ENCODE measurements around the gene MFN1. TPM values are rescaled to one million over a fixed set of nuclear protein-coding genes. Genes with fewer than 3 reads are reported as not detected.
"Not testable (repeated sequence)": the region's sequence is repeated elsewhere in the genome, so short reads cannot be mapped to it uniquely, and the experiment has no call there.

Gene MFN1
- total RNA-seq, 1 donor from 2014 or later = 45.9 TPM

- no peaks in the 10 kb centered on the region for H3K4me1 ChIP-seq
- DNase-seq (no peak), ATAC-seq (no peak)
- TF ChIP-seq CTCF (IDR thresholded peaks at IDR 0.05) = no peak
- no peaks in the 10 kb centered on the region for H3K9me3 ChIP-seq
- intact Hi-C loops (cut with DNase I) = no loop called here
- no peak overlapping the region for H3K27ac ChIP-seq
- no peaks in the 10 kb centered on the region for H3K27me3 ChIP-seq (ENCODE audit: low read depth)
- no peak overlapping the region for H3K4me3 ChIP-seq
- no peaks in the 10 kb centered on the region for H3K36me3 ChIP-seq
Measured at GRCh38 chr3:179302111-179302510, 45.4 kb upstream of the MFN1 start.

DNA sequence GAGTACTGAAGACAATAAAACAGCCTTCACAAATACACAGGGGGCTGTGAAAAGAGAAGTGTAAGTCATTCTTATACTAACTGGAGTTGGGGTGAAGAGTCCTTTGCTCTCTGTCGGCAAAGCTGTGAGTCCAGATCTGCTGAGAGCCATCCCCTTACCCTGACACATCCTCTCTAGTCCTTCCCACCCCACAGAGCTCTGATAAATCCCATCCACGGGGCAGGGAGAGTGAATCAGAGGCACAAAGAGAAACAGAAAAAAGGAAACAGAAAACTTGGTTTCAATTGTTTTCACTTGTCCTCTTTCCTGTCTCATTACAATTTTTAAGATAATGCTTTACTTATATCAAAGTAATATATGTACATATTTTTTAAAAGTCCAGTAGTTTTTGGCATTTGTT lies 42.9 kb upstream of the MFN1 start:
- ATAC-seq (no peak), DNase-seq (no peak)
- H3K4me1 ChIP-seq = no peaks in the 10 kb centered on the region
- no peak for TF ChIP-seq CTCF (IDR thresholded peaks at IDR 0.05)
- H3K27ac ChIP-seq = no peak overlapping the region
- no peak overlapping the region for H3K4me3 ChIP-seq
- intact Hi-C loops (cut with DNase I) = no loop called here
- no peaks in the 10 kb centered on the region for H3K9me3 ChIP-seq
- H3K36me3 ChIP-seq = no peaks in the 10 kb centered on the region
- no peaks in the 10 kb centered on the region for H3K27me3 ChIP-seq (ENCODE audit: low read depth)

GRCh38 chr3:179307362-179307761 lies 40.1 kb upstream of the MFN1 start:
- H3K9me3 ChIP-seq; H3K4me1 ChIP-seq; H3K36me3 ChIP-seq; intact Hi-C loops (cut with DNase I); H3K4me3 ChIP-seq; ATAC-seq; DNase-seq; H3K27ac ChIP-seq; H3K27me3 ChIP-seq (ENCODE audit: low read depth): not testable (repeated sequence)

DNA sequence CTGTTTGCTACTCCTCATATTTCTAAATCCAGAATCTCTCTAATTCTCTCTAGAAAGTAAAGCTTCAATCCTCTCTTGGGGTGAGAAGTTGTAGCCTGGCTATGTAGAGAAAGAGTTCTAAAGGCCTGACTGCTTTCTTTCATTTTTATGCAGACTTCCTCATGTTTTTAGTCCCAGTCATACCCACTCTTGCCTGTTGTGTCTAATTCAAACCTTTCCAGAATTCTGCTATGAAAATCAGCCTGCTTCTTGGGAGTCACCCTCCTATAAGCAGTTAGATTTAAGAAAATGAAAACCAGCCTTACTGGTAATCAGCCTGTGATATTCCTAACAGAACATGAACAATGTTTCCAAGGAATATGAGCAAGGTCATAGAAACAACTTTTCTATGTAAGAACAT lies 39.5 kb upstream of the MFN1 start:
- TF ChIP-seq CTCF (IDR thresholded peaks at IDR 0.05) = no peak
- no peak overlapping the region for H3K4me3 ChIP-seq
- intact Hi-C loops (cut with DNase I) = no loop called here
- ATAC-seq (no peak), DNase-seq (no peak)
- no peaks in the 10 kb centered on the region for H3K36me3 ChIP-seq
- no peak overlapping the region for H3K27ac ChIP-seq
- no peaks in the 10 kb centered on the region for H3K9me3 ChIP-seq
- no peaks in the 10 kb centered on the region for H3K27me3 ChIP-seq (ENCODE audit: low read depth)
- H3K4me1 ChIP-seq = no peaks in the 10 kb centered on the region

DNA sequence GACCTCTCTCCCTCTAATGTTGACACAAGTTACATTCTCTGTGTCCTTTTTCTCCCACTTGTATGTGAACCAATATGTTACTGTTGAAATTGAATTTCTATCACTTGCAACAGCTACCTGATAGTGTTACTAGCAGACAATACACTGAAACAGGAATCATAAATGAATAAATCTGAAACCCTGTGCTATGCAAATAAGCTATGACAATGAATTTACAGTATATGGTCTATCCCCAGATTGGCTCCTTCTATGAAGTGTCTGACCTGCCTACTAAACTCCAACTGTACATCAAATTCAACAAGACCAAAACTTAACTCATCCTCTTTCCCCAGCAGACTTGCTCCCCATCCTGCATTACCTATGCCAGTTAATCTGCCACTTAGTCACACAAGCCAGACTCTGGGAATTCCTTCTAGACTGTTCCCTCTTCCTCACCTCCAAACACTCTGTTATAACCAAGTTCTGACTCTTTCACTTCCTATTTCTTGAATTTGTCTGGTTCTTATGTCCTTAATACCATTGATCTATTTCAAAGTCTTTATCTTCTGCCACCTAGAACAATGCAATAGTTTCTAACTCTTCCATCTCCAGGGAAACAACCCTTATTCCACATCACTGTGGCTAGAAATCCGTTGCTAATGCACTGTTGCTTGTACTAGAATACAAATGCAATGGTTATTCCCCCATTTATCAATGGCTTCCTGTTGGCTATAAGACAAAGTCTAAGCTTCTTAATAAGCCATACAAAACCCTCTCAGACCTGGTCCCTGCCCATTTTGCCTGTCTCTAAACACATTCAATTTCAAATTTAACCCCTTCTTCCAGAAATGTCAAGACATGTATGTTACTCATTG lies 38.1 kb upstream of the MFN1 start:
- H3K27ac ChIP-seq = no peak overlapping the region
- H3K36me3 ChIP-seq = no peaks in the 10 kb centered on the region
- ATAC-seq = no peak
- no peak for DNase-seq
- TF ChIP-seq CTCF (IDR thresholded peaks at IDR 0.05) = no peak
- H3K4me1 ChIP-seq = no peaks in the 10 kb centered on the region
- intact Hi-C loops (cut with DNase I) = no loop called here
- no peaks in the 10 kb centered on the region for H3K9me3 ChIP-seq
- no peak overlapping the region for H3K4me3 ChIP-seq
- H3K27me3 ChIP-seq (ENCODE audit: low read depth) = no peaks in the 10 kb centered on the region

DNA sequence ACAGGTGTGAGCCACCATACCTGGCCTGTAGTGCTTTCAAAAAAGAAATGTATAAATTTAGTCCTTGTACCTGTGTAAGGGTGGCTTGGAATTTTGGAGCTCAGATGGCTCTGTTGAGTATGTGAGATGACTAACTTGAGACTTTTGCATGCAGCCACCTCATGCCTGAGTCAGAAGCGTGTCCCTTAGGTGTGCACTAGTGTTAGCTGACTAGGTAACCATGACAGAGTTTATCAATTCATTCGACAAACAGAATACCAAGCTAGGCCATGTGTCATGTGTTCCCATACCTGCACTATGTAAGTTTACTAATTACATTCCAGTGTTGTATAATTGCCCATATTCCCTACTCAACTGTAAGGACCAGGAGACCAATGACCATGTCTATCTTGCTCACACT lies 28.6 kb upstream of the MFN1 start:
- intact Hi-C loops (cut with DNase I) = loop anchor here (5.0 kb wide), 1 partner anchor 302 kb away; no protein-coding TSS in a partner anchor
- no peak for ATAC-seq
- no peaks in the 10 kb centered on the region for H3K36me3 ChIP-seq
- no peak overlapping the region for H3K4me3 ChIP-seq
- DNase-seq = no peak
- H3K27me3 ChIP-seq (ENCODE audit: low read depth) = no peaks in the 10 kb centered on the region
- H3K4me1 ChIP-seq = peaks cover 6% of the 10 kb centered on the region
- H3K27ac ChIP-seq = no peak overlapping the region
- TF ChIP-seq CTCF (IDR thresholded peaks at IDR 0.05) = no peak
- H3K9me3 ChIP-seq = no peaks in the 10 kb centered on the region
